GM18867 (cell line): ENCODE data around the gene IFFO2.

Experiments used
- ATAC-seq: cut with Tn5 transposase; IDR thresholded peaks from one replicate; pipeline ENCODE4 v1.9.1; 2021; ENCODE audit warnings: mild to moderate bottlenecking, moderate library complexity; ENCODE audit not compliant: unreplicated experiment

The IFFO2 gene

GRCh38 chr1:18938008-18938706 is 18.3 kb downstream of the IFFO2 start:
- ATAC-seq: no peak

- no peak for ATAC-seq
Observed at GRCh38 chr1:18937539-18937938, 18.9 kb downstream of the IFFO2 start.

- ATAC-seq: no peak
Observed at GRCh38 chr1:18936814-18937481, 19.5 kb downstream of the IFFO2 start.

- no peak for ATAC-seq
Observed at GRCh38 chr1:18936471-18936813, 20.0 kb downstream of the IFFO2 start.

GRCh38 chr1:18934205-18935000 is 22.1 kb downstream of the IFFO2 start:
- no peak for ATAC-seq

GRCh38 chr1:18932879-18933278 is 23.6 kb downstream of the IFFO2 start:
- no peak for ATAC-seq

- ATAC-seq: no peak
Observed at GRCh38 chr1:18932387-18932786, 24.1 kb downstream of the IFFO2 start.

GRCh38 chr1:18931730-18932129 is 24.7 kb downstream of the IFFO2 start:
- ATAC-seq: no peak

GRCh38 chr1:18929686-18930085 is 26.8 kb downstream of the IFFO2 start:
- ATAC-seq: no peak

GRCh38 chr1:18928985-18929384 is 27.5 kb downstream of the IFFO2 start:
- no peak for ATAC-seq

GRCh38 chr1:18928406-18928805 is 28.1 kb downstream of the IFFO2 start:
- no peak for ATAC-seq

- ATAC-seq: no peak
Observed at GRCh38 chr1:18927654-18928272, 28.7 kb downstream of the IFFO2 start.

- ATAC-seq: no peak
Observed at GRCh38 chr1:18927082-18927653, 29.3 kb downstream of the IFFO2 start.

- peak; percentile 70 for ATAC-seq
Observed at GRCh38 chr1:18926315-18927081, 30.0 kb downstream of the IFFO2 start.

- ATAC-seq: no peak
Observed at GRCh38 chr1:18925279-18925678, 31.2 kb downstream of the IFFO2 start.

- ATAC-seq: no peak
Observed at GRCh38 chr1:18924221-18924691, 32.2 kb downstream of the IFFO2 start.

GRCh38 chr1:18923756-18924211 is 32.7 kb downstream of the IFFO2 start:
- ATAC-seq: no peak

- ATAC-seq: no peak
Observed at GRCh38 chr1:18922848-18923755, 33.4 kb downstream of the IFFO2 start.

- ATAC-seq: no peak
Observed at GRCh38 chr1:18922319-18922726, 34.2 kb downstream of the IFFO2 start.
